CD14-positive monocyte (primary cell): ENCODE data around the gene PAXX. TPM values are rescaled to one million over a fixed set of nuclear protein-coding genes. Genes with fewer than 3 reads are reported as not detected.

Experiments
- DNase-seq, 3 donors: peaks; one replicate each; pipeline ENCODE4 v3.0.0-alpha.2; 2011 to 2022
- H2AFZ ChIP-seq: 2 replicates; pipeline ENCODE4 v1.6.0; 2012; ENCODE audit warnings: mild to moderate bottlenecking, low read depth, low read length, inconsistent platforms; ENCODE audit not compliant: insufficient read depth, poor library complexity, severe bottlenecking
- H3K27ac ChIP-seq, 2 donors: 1 replicate in 1 of 2; 2 replicates in 1 of 2; pipeline ENCODE4 v1.5.1; 2012 to 2013; ENCODE audit warnings: low read length in 2 of 2, control low read depth in 1 of 2, inconsistent platforms in 1 of 2, low read depth in 1 of 2, mild to moderate bottlenecking in 1 of 2
- H3K27me3 ChIP-seq, 2 donors: one replicate each; pipeline versions ENCODE4 v1.6.0 to v1.6.1; 2011 to 2013; ENCODE audit warnings: low read length in 2 of 2; ENCODE audit not compliant: control insufficient read depth in 2 of 2, insufficient read depth in 2 of 2
- H3K36me3 ChIP-seq, 2 donors: replicated peaks in 1 of 2; 1 replicate in 1 of 2; 2 replicates in 1 of 2; pipeline versions ENCODE4 v1.5.1 to v1.6.1; 2012 to 2013; ENCODE audit warnings: low read length in 2 of 2, control low read depth in 1 of 2, inconsistent platforms in 1 of 2, mild to moderate bottlenecking in 1 of 2; ENCODE audit not compliant: insufficient read depth in 2 of 2, control insufficient read depth in 1 of 2
- H3K4me1 ChIP-seq, 2 donors: 1 replicate in 1 of 2; 2 replicates in 1 of 2; pipeline versions ENCODE4 v1.5.1 to v1.6.1; 2012 to 2013; ENCODE audit warnings: low read length in 2 of 2, control low read depth in 1 of 2, inconsistent platforms in 1 of 2, mild to moderate bottlenecking in 1 of 2, moderate library complexity in 1 of 2; ENCODE audit not compliant: insufficient read depth in 2 of 2, control insufficient read depth in 1 of 2
- H3K4me2 ChIP-seq: replicated peaks from 2 replicates; pipeline ENCODE3; 2012; ENCODE audit warnings: low read length, moderate library complexity, mild to moderate bottlenecking; ENCODE audit not compliant: poor library complexity, severe bottlenecking; ENCODE audit errors: extremely low read depth
- H3K4me3 ChIP-seq, 3 experiments: fragments of 200-600 bp in 1 of 3; sonication (generic) in 1 of 3; replicated peaks in 1 of 3; 1 replicate in 2 of 3; 2 replicates in 1 of 3; pipeline ENCODE4 v1.5.1; 2011 to 2013; ENCODE audit warnings: low read length in 3 of 3, mild to moderate bottlenecking in 3 of 3, control low read depth in 2 of 3, low read depth in 2 of 3, inconsistent platforms in 1 of 3, moderate library complexity in 1 of 3
- H3K79me2 ChIP-seq: 2 replicates; pipeline ENCODE4 v1.6.0; 2012; ENCODE audit warnings: mild to moderate bottlenecking, control low read depth, inconsistent platforms, low read length, moderate library complexity; ENCODE audit not compliant: insufficient read depth
- H3K9ac ChIP-seq: 2 replicates; pipeline ENCODE4 v1.6.0; 2017; ENCODE audit warnings: low read length, mild to moderate bottlenecking; ENCODE audit not compliant: insufficient read depth, poor library complexity, severe bottlenecking
- H3K9me3 ChIP-seq, 2 donors: replicated peaks in 1 of 2; 1 replicate in 1 of 2; 2 replicates in 1 of 2; pipeline versions ENCODE4 v1.5.1 to v1.6.1; 2012 to 2013; ENCODE audit warnings: low read length in 2 of 2, control low read depth in 1 of 2; ENCODE audit not compliant: control insufficient read depth in 1 of 2, insufficient read depth in 1 of 2
- H4K20me1 ChIP-seq: 2 replicates; pipeline ENCODE4 v1.6.0; 2012; ENCODE audit warnings: mild to moderate bottlenecking, low read length, control low read depth, moderate library complexity; ENCODE audit not compliant: insufficient read depth
- H3K27ac Mint-ChIP-seq, 7 donors: one replicate each; pipeline ENCODE4 v1.8.0; 2020; ENCODE audit warnings: mild to moderate bottlenecking in 7 of 7, mixed read lengths in 7 of 7, moderate library complexity in 6 of 7, inconsistent platforms in 2 of 7
- H3K27me3 Mint-ChIP-seq, 3 donors: one replicate each; pipeline ENCODE4 v1.8.0; 2021 to 2022; ENCODE audit warnings: low read depth in 3 of 3, mild to moderate bottlenecking in 3 of 3, mixed read lengths in 3 of 3, moderate library complexity in 3 of 3, inconsistent platforms in 1 of 3
- H3K36me3 Mint-ChIP-seq, 2 donors: one replicate each; pipeline ENCODE4 v1.8.0; 2020; ENCODE audit warnings: mixed read lengths in 2 of 2, inconsistent platforms in 1 of 2, mild to moderate bottlenecking in 1 of 2
- H3K4me1 Mint-ChIP-seq: one replicate; pipeline ENCODE4 v1.8.0; 2020; ENCODE audit warnings: mild to moderate bottlenecking, mixed read lengths
- H3K4me3 Mint-ChIP-seq, 2 donors: one replicate each; pipeline ENCODE4 v1.8.0; 2020; ENCODE audit warnings: mild to moderate bottlenecking in 2 of 2, mixed read lengths in 2 of 2, moderate library complexity in 1 of 2
- H3K9me3 Mint-ChIP-seq, 7 donors: one replicate each; pipeline ENCODE4 v1.8.0; 2020 to 2022; ENCODE audit warnings: mixed read lengths in 7 of 7, mild to moderate bottlenecking in 6 of 7, moderate library complexity in 6 of 7, inconsistent platforms in 2 of 7
- WGBS: methylation state at CpG from one replicate; pipeline ENCODE4 v1.1.5; 2013; ENCODE audit warnings: missing lambda C conversion rate; ENCODE audit not compliant: insufficient coverage; 5-methylcytosine and 5-hydroxymethylcytosine counted together
- intact Hi-C, 2 donors: fragments of 100-400 bp; cut with micrococcal nuclease; formaldehyde crosslinking; loops; one replicate each; pipeline versions ENCODE4 v1.15.0 to v1.15.1; 2023
- polyA plus RNA-seq, 3 donors: library from polyadenylated mRNA; depleted of rRNA in 1 of 3; unstranded in 2 of 3; stranded (reverse) in 1 of 3; fragments of 300-500 nt in 2 of 3; fragments of >200 nt in 1 of 3; fragmentation: Illumina TruSeq in 2 of 3; gene quantifications; 1 replicate in 2 of 3; 2 replicates in 1 of 3; pipeline ENCODE4 v1.2.3, GENCODE V29; 2012 to 2021
- TF ChIP-seq, protein P1 (sequence below): fragments of 200-600 bp; IDR thresholded peaks from one replicate; pipeline ENCODE4 v1.8.0; 2022; ENCODE audit warnings: antibody characterized with exemption, mild to moderate bottlenecking

PAXX gene
- polyA plus RNA-seq, 3 donors: 35.3 to 92.9 (median 40.7) TPM

DNA sequence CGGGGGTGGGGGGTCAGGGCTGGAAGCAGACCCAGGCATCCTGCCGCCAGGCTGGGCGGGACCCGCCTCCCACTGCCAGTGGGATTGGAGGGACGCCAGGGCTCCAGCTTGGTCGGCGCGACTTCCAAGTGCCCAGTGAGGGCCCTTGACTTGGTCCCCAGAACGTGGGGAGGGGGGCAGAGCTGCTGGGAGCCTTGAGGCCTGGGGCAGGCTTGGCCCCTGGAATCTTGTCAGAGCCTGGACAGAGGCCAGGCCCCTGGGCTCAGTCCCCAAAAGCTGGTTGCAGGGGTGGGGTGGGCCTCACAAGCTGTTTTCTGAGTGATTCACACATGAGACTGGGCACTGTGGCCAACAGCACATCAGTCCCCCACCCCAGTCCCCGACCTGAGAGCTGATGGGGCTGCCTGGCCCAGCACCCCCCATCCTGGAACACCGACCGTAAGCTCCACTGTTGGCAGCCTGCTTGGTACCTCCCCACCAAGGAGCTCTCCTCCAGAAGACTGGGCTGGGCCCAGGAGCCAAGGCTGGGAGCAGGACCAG, 3.6 kb downstream of the PAXX start:
- H3K4me3 Mint-ChIP-seq: peak overlapping the region in 1 of 2 donors; percentile 83
- H4K20me1 ChIP-seq: peaks cover 30% of the 10 kb centered on the region
- H3K4me2 ChIP-seq: peak overlapping the region; percentile 62
- peak overlapping the region in 2 of 7 donors; percentile 20 to 31 for H3K27ac Mint-ChIP-seq
- peaks cover 10 to 12% of the 10 kb centered on the region in 2 donors for H3K36me3 Mint-ChIP-seq
- H3K36me3 ChIP-seq: peaks cover 6 to 9% of the 10 kb centered on the region in 2 donors
- 38% methylated on average over 6 of the region's 12 CpGs for WGBS
- H2AFZ ChIP-seq: no peak overlapping the region
- H3K27me3 ChIP-seq: peaks cover 0 to 41% of the 10 kb centered on the region in 2 donors
- H3K79me2 ChIP-seq: peaks cover 20% of the 10 kb centered on the region
- TF ChIP-seq, protein P1, sequence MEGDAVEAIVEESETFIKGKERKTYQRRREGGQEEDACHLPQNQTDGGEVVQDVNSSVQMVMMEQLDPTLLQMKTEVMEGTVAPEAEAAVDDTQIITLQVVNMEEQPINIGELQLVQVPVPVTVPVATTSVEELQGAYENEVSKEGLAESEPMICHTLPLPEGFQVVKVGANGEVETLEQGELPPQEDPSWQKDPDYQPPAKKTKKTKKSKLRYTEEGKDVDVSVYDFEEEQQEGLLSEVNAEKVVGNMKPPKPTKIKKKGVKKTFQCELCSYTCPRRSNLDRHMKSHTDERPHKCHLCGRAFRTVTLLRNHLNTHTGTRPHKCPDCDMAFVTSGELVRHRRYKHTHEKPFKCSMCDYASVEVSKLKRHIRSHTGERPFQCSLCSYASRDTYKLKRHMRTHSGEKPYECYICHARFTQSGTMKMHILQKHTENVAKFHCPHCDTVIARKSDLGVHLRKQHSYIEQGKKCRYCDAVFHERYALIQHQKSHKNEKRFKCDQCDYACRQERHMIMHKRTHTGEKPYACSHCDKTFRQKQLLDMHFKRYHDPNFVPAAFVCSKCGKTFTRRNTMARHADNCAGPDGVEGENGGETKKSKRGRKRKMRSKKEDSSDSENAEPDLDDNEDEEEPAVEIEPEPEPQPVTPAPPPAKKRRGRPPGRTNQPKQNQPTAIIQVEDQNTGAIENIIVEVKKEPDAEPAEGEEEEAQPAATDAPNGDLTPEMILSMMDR: no peak
- H3K9me3 Mint-ChIP-seq: peaks cover 0 to 15% (median 0%) of the 10 kb centered on the region in 7 donors
- H3K9ac ChIP-seq: peak overlapping the region; percentile 32
- peaks cover 71% of the 10 kb centered on the region for H3K4me1 Mint-ChIP-seq
- H3K27me3 Mint-ChIP-seq: peaks cover 23 to 52% (median 39%) of the 10 kb centered on the region in 3 donors
- peaks cover 76 to 93% of the 10 kb centered on the region in 2 donors for H3K4me1 ChIP-seq
- H3K9me3 ChIP-seq: no peaks in the 10 kb centered on the region
- H3K4me3 ChIP-seq: peak overlapping the region in 1 of 3 experiments; percentile 49
- intact Hi-C loops: loop anchor here in 1 of 2 donors (5.0 kb wide), 1 partner anchor 36 kb away; the partner anchor contains the start of gene FUT7
- no peak for DNase-seq
- H3K27ac ChIP-seq: no peak overlapping the region

GRCh38 chr9:136996361-136997292, 4.4 kb downstream of the PAXX start, which contains the start of gene CLIC3:
Gene CLIC3 (minus strand): TSS chr9:136996568. CDS start chr9:136996543, 25 bp downstream.
- peaks cover 6 to 9% of the 10 kb centered on the region in 2 donors for H3K36me3 ChIP-seq
- H3K27me3 ChIP-seq: peaks cover 0 to 41% of the 10 kb centered on the region in 2 donors
- H3K4me1 Mint-ChIP-seq: peaks cover 70% of the 10 kb centered on the region
- peak within 1 kb of the TSS in 1 of 3 experiments; percentile 49 for H3K4me3 ChIP-seq
- peak within 1 kb of the TSS; percentile 43 for H2AFZ ChIP-seq
- no peaks in the 10 kb centered on the region for H3K9me3 ChIP-seq
- H3K79me2 ChIP-seq: peaks cover 20% of the 10 kb centered on the region
- H3K27me3 Mint-ChIP-seq: peaks cover 23 to 50% (median 39%) of the 10 kb centered on the region in 3 donors
- peaks cover 30% of the 10 kb centered on the region for H4K20me1 ChIP-seq
- TF ChIP-seq, protein P1: no peak
- H3K9ac ChIP-seq: peak within 1 kb of the TSS; percentile 32
- peaks cover 0 to 8% (median 0%) of the 10 kb centered on the region in 7 donors for H3K9me3 Mint-ChIP-seq
- no peak within 1 kb of the TSS for H3K27ac ChIP-seq
- peaks cover 10 to 12% of the 10 kb centered on the region in 2 donors for H3K36me3 Mint-ChIP-seq
- 5% methylated on average over 27 of the region's 35 CpGs for WGBS
- H3K27ac Mint-ChIP-seq: peak within 1 kb of the TSS in 2 of 7 donors; percentile 20 to 31
- peak within 1 kb of the TSS; percentile 37 to 83 for H3K4me3 Mint-ChIP-seq
- peaks cover 76 to 93% of the 10 kb centered on the region in 2 donors for H3K4me1 ChIP-seq
- intact Hi-C loops: loop anchor here in 1 of 2 donors (5.0 kb wide), 1 partner anchor 36 kb away; the partner anchor contains the start of gene FUT7
- H3K4me2 ChIP-seq: peak within 1 kb of the TSS; percentile 62
- DNase-seq: no peak
